HepG2 (cell line): Measurements from ENCODE around the gene EIF2B1. TPM values are rescaled to one million over a fixed set of nuclear protein-coding genes. Genes with fewer than 3 reads are reported as not detected.

Experiments
- ETV6 ChIP-seq: sonication (generic); formaldehyde crosslinking; conservative IDR thresholded peaks from 2 replicates; pipeline ENCODE4 v1.4.0; 2020; ENCODE audit warnings: missing genetic modification reagents
- FOXA3 ChIP-seq: IDR thresholded peaks from 2 replicates; pipeline ENCODE4 v1.6.1; 2016; ENCODE audit warnings: missing genetic modification reagents, missing compliant biosample characterization
- GLI4 ChIP-seq: sonication (generic); formaldehyde crosslinking; IDR thresholded peaks from 2 replicates; pipeline ENCODE4 v1.5.1; 2020; ENCODE audit warnings: missing genetic modification reagents, mild to moderate bottlenecking, moderate library complexity, borderline replicate concordance
- MXD4 ChIP-seq: IDR thresholded peaks from 2 replicates; pipeline ENCODE4 v1.6.1; 2016; ENCODE audit warnings: mild to moderate bottlenecking, missing biosample characterization, missing genetic modification reagents
- NFKB2 ChIP-seq: sonication (generic); formaldehyde crosslinking; IDR thresholded peaks from 2 replicates; pipeline ENCODE4 v1.4.0; 2020; ENCODE audit warnings: missing genetic modification reagents, borderline replicate concordance
- NR1H2 ChIP-seq: sonication (generic); formaldehyde crosslinking; IDR thresholded peaks from 2 replicates; pipeline ENCODE4 v1.8.1; 2022; ENCODE audit warnings: low read depth, missing genetic modification reagents, borderline replicate concordance
- PHF20 ChIP-seq: sonication (generic); formaldehyde crosslinking; IDR thresholded peaks from 2 replicates; pipeline ENCODE4 v1.5.0; 2020; ENCODE audit warnings: mild to moderate bottlenecking, missing genetic modification reagents
- SALL1 ChIP-seq: sonication (generic); formaldehyde crosslinking; IDR thresholded peaks from 2 replicates; pipeline ENCODE4 v1.8.0; 2022; ENCODE audit warnings: mild to moderate bottlenecking, missing genetic modification reagents
- TBL1XR1 ChIP-seq: fragments of 150-350 bp; IDR thresholded peaks from 2 replicates; pipeline ENCODE4 v1.6.1; 2014; ENCODE audit warnings: borderline replicate concordance, low read length; ENCODE audit not compliant: partially characterized antibody
- U2AF2 ChIP-seq: fragments of 200-400 bp; formaldehyde crosslinking; IDR thresholded peaks from 2 replicates; pipeline ENCODE4 v1.6.1; 2017; ENCODE audit warnings: low read depth, mild to moderate bottlenecking, low read length
- ZFP36L2 ChIP-seq: sonication (generic); formaldehyde crosslinking; IDR thresholded peaks from 2 replicates; pipeline ENCODE4 v1.4.0; 2020; ENCODE audit warnings: missing genetic modification reagents
- ZNF180 ChIP-seq: sonication (generic); formaldehyde crosslinking; IDR thresholded peaks from 2 replicates; pipeline ENCODE4 v1.4.0; 2020; ENCODE audit warnings: low read depth, missing genetic modification reagents, borderline replicate concordance
- ZNF264 ChIP-seq: sonication (generic); formaldehyde crosslinking; IDR thresholded peaks from 2 replicates; pipeline ENCODE4 v1.4.0; 2020; ENCODE audit warnings: missing genetic modification reagents
- ZNF317 ChIP-seq: sonication (generic); formaldehyde crosslinking; IDR thresholded peaks from 2 replicates; pipeline ENCODE4 v1.5.0; 2020; ENCODE audit warnings: mild to moderate bottlenecking, missing genetic modification reagents
- ZNF367 ChIP-seq: sonication (generic); formaldehyde crosslinking; IDR thresholded peaks from 2 replicates; pipeline ENCODE4 v1.4.0; 2020; ENCODE audit warnings: missing genetic modification reagents, borderline replicate concordance
- ZNF567 ChIP-seq: sonication (generic); formaldehyde crosslinking; IDR thresholded peaks from 2 replicates; pipeline ENCODE4 v1.8.1; 2023; ENCODE audit warnings: mild to moderate bottlenecking, missing genetic modification reagents, borderline replicate concordance
- ZNF772 ChIP-seq: sonication (generic); formaldehyde crosslinking; IDR thresholded peaks from 2 replicates; pipeline ENCODE4 v1.5.0; 2020; ENCODE audit warnings: mild to moderate bottlenecking, missing genetic modification reagents
- ZNF780A ChIP-seq: sonication (generic); formaldehyde crosslinking; IDR thresholded peaks from 2 replicates; pipeline ENCODE4 v1.8.0; 2022; ENCODE audit warnings: mild to moderate bottlenecking, missing genetic modification reagents, moderate library complexity
- polyA plus RNA-seq, 8 experiments: library from polyadenylated mRNA; depleted of rRNA in 3 of 8; stranded (reverse) in 7 of 8; unstranded in 1 of 8; fragments of >200 nt; fragmentation: Illumina TruSeq in 4 of 8; extraction: Trizol in 4 of 8; gene quantifications; 2 replicates each; pipeline versions ENCODE4 v1.2.1 to v1.2.3, GENCODE V29; 2011 to 2016; ENCODE audit warnings: low read depth in 4 of 8, missing spikeins in 1 of 8, mixed read lengths in 1 of 8; ENCODE audit not compliant: insufficient read depth in 1 of 8
- total RNA-seq, 5 experiments: library from RNA; depleted of rRNA; stranded (reverse); fragments of >200 nt; fragmentation: Illumina TruSeq; extraction: Trizol; gene quantifications; 2 replicates each; pipeline ENCODE4 v1.2.3, GENCODE V29; 2016; ENCODE audit warnings: low read depth in 1 of 5
- TF ChIP-seq, protein P1 (sequence below): sonication (generic); formaldehyde crosslinking; IDR thresholded peaks from 2 replicates; pipeline ENCODE4 v1.8.0; 2022; ENCODE audit warnings: missing genetic modification reagents, mild to moderate bottlenecking, moderate library complexity, borderline replicate concordance
- TF ChIP-seq, protein P2 (sequence below): sonication (generic); formaldehyde crosslinking; IDR thresholded peaks from 2 replicates; pipeline ENCODE4 v1.5.0; 2020; ENCODE audit warnings: missing genetic modification reagents
- TF ChIP-seq, protein P3 (sequence below): IDR thresholded peaks from 2 replicates; pipeline ENCODE4 v1.6.1; 2016; ENCODE audit warnings: missing compliant biosample characterization, missing genetic modification reagents, borderline replicate concordance
- TF ChIP-seq, protein P4 (sequence below): sonication (generic); formaldehyde crosslinking; IDR thresholded peaks from 2 replicates; pipeline ENCODE4 v1.4.0; 2020; ENCODE audit warnings: missing genetic modification reagents, low read depth, mild to moderate bottlenecking, borderline replicate concordance
- TF ChIP-seq, protein P5 (sequence below): sonication (generic); formaldehyde crosslinking; IDR thresholded peaks from 2 replicates; pipeline ENCODE4 v1.4.0; 2020; ENCODE audit warnings: missing genetic modification reagents

The EIF2B1 gene
- total and polyA plus RNA-seq, 2 of the 13 experiments (the other 11 are each of a cell fraction or from before 2014, with no cell fraction given), result 18.7 to 37.4 TPM

DNA sequence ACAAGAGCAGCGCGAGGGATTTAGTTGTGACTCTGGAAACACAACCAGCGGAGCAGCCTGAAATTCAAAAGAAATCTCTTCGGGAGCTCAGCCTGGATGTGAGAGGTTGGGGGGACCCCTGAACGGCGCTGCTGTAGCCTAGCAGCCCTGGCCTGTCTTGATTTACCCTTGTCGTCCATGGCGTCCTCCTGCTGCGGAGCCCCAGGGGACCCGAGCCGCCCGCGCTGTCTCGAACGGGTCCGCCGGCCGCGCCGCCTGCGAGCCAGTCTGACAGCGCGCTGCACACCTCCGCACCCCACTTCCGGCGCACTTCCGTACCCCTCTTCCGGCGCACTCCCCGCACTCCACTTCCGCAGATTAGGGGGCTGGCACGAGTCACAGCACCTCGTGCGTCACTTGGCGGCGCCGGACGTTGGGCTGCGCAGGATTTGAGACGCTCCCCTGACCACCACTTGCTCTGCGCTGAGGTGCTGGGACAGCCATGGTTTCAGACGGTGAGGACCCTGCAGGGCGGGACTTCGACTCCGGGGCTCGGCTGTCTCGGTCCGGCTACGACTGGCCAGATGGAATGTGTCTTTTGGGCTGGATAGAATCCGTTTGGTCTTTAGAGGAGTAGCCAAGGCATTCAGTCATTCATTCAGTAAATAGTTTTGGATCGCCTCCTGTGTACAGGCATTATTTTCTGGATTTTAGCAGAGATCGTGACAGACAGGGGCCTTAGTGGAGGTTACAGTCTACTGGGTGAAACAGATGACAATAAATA lies at the start of gene EIF2B1, which contains the start of gene GTF2H3 (continued):
- TF ChIP-seq, protein P1, sequence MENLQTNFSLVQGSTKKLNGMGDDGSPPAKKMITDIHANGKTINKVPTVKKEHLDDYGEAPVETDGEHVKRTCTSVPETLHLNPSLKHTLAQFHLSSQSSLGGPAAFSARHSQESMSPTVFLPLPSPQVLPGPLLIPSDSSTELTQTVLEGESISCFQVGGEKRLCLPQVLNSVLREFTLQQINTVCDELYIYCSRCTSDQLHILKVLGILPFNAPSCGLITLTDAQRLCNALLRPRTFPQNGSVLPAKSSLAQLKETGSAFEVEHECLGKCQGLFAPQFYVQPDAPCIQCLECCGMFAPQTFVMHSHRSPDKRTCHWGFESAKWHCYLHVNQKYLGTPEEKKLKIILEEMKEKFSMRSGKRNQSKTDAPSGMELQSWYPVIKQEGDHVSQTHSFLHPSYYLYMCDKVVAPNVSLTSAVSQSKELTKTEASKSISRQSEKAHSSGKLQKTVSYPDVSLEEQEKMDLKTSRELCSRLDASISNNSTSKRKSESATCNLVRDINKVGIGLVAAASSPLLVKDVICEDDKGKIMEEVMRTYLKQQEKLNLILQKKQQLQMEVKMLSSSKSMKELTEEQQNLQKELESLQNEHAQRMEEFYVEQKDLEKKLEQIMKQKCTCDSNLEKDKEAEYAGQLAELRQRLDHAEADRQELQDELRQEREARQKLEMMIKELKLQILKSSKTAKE (CRISPR knock-in tag), result no peak
- peak; percentile 100 for TF ChIP-seq PHF20 (CRISPR knock-in tag)
- TF ChIP-seq, protein P2, sequence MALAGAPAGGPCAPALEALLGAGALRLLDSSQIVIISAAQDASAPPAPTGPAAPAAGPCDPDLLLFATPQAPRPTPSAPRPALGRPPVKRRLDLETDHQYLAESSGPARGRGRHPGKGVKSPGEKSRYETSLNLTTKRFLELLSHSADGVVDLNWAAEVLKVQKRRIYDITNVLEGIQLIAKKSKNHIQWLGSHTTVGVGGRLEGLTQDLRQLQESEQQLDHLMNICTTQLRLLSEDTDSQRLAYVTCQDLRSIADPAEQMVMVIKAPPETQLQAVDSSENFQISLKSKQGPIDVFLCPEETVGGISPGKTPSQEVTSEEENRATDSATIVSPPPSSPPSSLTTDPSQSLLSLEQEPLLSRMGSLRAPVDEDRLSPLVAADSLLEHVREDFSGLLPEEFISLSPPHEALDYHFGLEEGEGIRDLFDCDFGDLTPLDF (CRISPR knock-in tag), result 0 out of 2 replicates have a peak, but pooled peaks have one; percentile 47
- peak; percentile 67; the same call in 1 of the 2 replicates for TF ChIP-seq FOXA3
- peak; percentile 96 for TF ChIP-seq ETV6 (CRISPR knock-in tag)
- TF ChIP-seq, protein P3, sequence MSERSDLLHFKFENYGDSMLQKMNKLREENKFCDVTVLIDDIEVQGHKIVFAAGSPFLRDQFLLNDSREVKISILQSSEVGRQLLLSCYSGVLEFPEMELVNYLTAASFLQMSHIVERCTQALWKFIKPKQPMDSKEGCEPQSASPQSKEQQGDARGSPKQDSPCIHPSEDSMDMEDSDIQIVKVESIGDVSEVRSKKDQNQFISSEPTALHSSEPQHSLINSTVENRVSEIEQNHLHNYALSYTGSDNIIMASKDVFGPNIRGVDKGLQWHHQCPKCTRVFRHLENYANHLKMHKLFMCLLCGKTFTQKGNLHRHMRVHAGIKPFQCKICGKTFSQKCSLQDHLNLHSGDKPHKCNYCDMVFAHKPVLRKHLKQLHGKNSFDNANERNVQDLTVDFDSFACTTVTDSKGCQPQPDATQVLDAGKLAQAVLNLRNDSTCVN, result 0 out of 2 replicates have a peak, but pooled peaks have one; percentile 21
- no peak for TF ChIP-seq ZNF367 (CRISPR knock-in tag)
- TF ChIP-seq, protein P4, sequence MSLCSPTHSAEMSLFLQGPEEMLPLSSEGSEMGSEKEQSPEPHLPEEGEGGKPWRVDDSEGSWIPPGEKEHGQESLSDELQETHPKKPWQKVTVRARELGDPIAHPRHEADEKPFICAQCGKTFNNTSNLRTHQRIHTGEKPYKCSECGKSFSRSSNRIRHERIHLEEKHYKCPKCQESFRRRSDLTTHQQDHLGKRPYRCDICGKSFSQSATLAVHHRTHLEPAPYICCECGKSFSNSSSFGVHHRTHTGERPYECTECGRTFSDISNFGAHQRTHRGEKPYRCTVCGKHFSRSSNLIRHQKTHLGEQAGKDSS (CRISPR knock-in tag), result peak; percentile 74; the same call in 1 of the 2 replicates
- TF ChIP-seq, protein P5, sequence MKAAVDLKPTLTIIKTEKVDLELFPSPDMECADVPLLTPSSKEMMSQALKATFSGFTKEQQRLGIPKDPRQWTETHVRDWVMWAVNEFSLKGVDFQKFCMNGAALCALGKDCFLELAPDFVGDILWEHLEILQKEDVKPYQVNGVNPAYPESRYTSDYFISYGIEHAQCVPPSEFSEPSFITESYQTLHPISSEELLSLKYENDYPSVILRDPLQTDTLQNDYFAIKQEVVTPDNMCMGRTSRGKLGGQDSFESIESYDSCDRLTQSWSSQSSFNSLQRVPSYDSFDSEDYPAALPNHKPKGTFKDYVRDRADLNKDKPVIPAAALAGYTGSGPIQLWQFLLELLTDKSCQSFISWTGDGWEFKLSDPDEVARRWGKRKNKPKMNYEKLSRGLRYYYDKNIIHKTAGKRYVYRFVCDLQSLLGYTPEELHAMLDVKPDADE, result 0 out of 2 replicates have a peak, but pooled peaks have one; percentile 33
- peak; percentile 33; the same call in 1 of the 2 replicates for TF ChIP-seq ZNF780A (CRISPR knock-in tag)
- TF ChIP-seq MXD4, result peak; percentile 97
- 0 out of 2 replicates have a peak, but pooled peaks have one; percentile 29 for TF ChIP-seq GLI4 (CRISPR knock-in tag)
- no peak for TF ChIP-seq U2AF2
- TF ChIP-seq ZNF264 (CRISPR knock-in tag), result 0 out of 2 replicates have a peak, but pooled peaks have one; percentile 68
- TF ChIP-seq ZNF180 (CRISPR knock-in tag), result no peak
- TF ChIP-seq ZNF772, result peak; percentile 74
- TF ChIP-seq NR1H2, result no peak
- TF ChIP-seq ZNF567 (CRISPR knock-in tag), result peak; percentile 96; the same call in 1 of the 2 replicates
- no peak for TF ChIP-seq ZFP36L2 (CRISPR knock-in tag)
- peak; percentile 88; the same call in 1 of the 2 replicates for TF ChIP-seq NFKB2 (CRISPR knock-in tag)
- TF ChIP-seq TBL1XR1, result peak; percentile 24
- TF ChIP-seq SALL1 (CRISPR knock-in tag), result peak; percentile 92
- peak; percentile 52; the same call in 1 of the 2 replicates for TF ChIP-seq ZNF317 (CRISPR knock-in tag)
